Naive thymus-derived CD4-positive, alpha-beta T cell (primary cell): ENCODE measurements around the gene KCNQ2. TPM values are rescaled to one million over a fixed set of nuclear protein-coding genes. Genes with fewer than 3 reads are reported as not detected.

Experiments used
- ATAC-seq: fragments of 150-1000 bp; cut with Tn5 transposase; 2 replicates; pipeline ENCODE4 v1.10.0; 2021; ENCODE audit warnings: mild to moderate bottlenecking, moderate library complexity
- CTCF ChIA-PET: fragments of 350-600 bp; sonication (Branson Sonifier 250); formaldehyde crosslinking; loops from one replicate; lab custom pipeline; 2021; ENCODE audit warnings: antibody characterized with exemption; lab: Charles Lee
- POLR2A ChIA-PET: fragments of 350-600 bp; sonication (Branson Sonifier 250); formaldehyde crosslinking; loops from one replicate; lab custom pipeline; 2021; ENCODE audit warnings: antibody characterized with exemption, inconsistent platforms; lab: Charles Lee
- DNase-seq, 9 donors: peaks; one replicate each; pipeline versions ENCODE4 v3.0.0 to v3.0.0-alpha.2; 2020 to 2022; ENCODE audit warnings: mixed read lengths in 1 of 9
- H3K27ac ChIP-seq: one replicate; pipeline ENCODE4 v1.7.0; 2013; ENCODE audit warnings: mild to moderate bottlenecking, low read depth, low read length, moderate library complexity
- H3K27me3 ChIP-seq, 2 donors: one replicate each; pipeline ENCODE4 v1.7.0; 2013; ENCODE audit warnings: low read length in 2 of 2, mild to moderate bottlenecking in 2 of 2, moderate library complexity in 2 of 2; ENCODE audit not compliant: control insufficient read depth in 2 of 2, insufficient read depth in 2 of 2
- H3K36me3 ChIP-seq, 3 experiments: 1 replicate in 2 of 3; 2 replicates in 1 of 3; pipeline ENCODE4 v1.7.0; 2013; ENCODE audit warnings: low read length in 3 of 3, mild to moderate bottlenecking in 3 of 3, moderate library complexity in 1 of 3; ENCODE audit not compliant: insufficient read depth in 3 of 3, control insufficient read depth in 2 of 3
- H3K4me1 ChIP-seq, 2 donors: one replicate each; pipeline ENCODE4 v1.7.0; 2013; ENCODE audit warnings: low read length in 2 of 2, mild to moderate bottlenecking in 2 of 2, moderate library complexity in 1 of 2; ENCODE audit not compliant: control insufficient read depth in 2 of 2, insufficient read depth in 2 of 2
- H3K4me3 ChIP-seq: 2 replicates; pipeline ENCODE4 v1.7.0; 2013; ENCODE audit warnings: mild to moderate bottlenecking, low read length
- H3K9me3 ChIP-seq, 3 experiments: 1 replicate in 2 of 3; 2 replicates in 1 of 3; pipeline ENCODE4 v1.7.0; 2013; ENCODE audit warnings: low read length in 3 of 3; ENCODE audit not compliant: control insufficient read depth in 2 of 3
- H3K27ac Mint-ChIP-seq, 9 donors: one replicate each; pipeline ENCODE4 v1.8.0; 2020 to 2022; ENCODE audit warnings: mixed read lengths in 9 of 9, mild to moderate bottlenecking in 8 of 9, moderate library complexity in 5 of 9, inconsistent platforms in 2 of 9
- H3K27me3 Mint-ChIP-seq, 5 donors: one replicate each; pipeline ENCODE4 v1.8.0; 2021 to 2022; ENCODE audit warnings: mixed read lengths in 5 of 5, mild to moderate bottlenecking in 1 of 5
- H3K36me3 Mint-ChIP-seq, 5 donors: one replicate each; pipeline ENCODE4 v1.8.0; 2020 to 2022; ENCODE audit warnings: mixed read lengths in 5 of 5, mild to moderate bottlenecking in 3 of 5, inconsistent platforms in 1 of 5
- H3K4me1 Mint-ChIP-seq, 7 donors: one replicate each; pipeline ENCODE4 v1.8.0; 2020 to 2022; ENCODE audit warnings: mixed read lengths in 7 of 7, mild to moderate bottlenecking in 3 of 7, inconsistent platforms in 1 of 7
- H3K4me3 Mint-ChIP-seq, 10 donors: one replicate each; pipeline ENCODE4 v1.8.0; 2020 to 2022; ENCODE audit warnings: mild to moderate bottlenecking in 10 of 10, mixed read lengths in 10 of 10, moderate library complexity in 6 of 10, inconsistent platforms in 2 of 10
- H3K9me3 Mint-ChIP-seq, 11 donors: one replicate each; pipeline ENCODE4 v1.8.0; 2020 to 2022; ENCODE audit warnings: mixed read lengths in 11 of 11, mild to moderate bottlenecking in 4 of 11, inconsistent platforms in 1 of 11, moderate library complexity in 1 of 11
- intact Hi-C, 2 donors: fragments of 100-400 bp; cut with micrococcal nuclease; formaldehyde crosslinking; loops; one replicate each; pipeline ENCODE4 v1.15.1; 2023
- polyA plus RNA-seq, 2 donors: library from polyadenylated mRNA; unstranded; fragments of 300-500 nt; fragmentation: Illumina TruSeq; gene quantifications; one replicate each; pipeline ENCODE4 v1.2.3, GENCODE V29; 2021
- total RNA-seq, 6 experiments: library from RNA in 5 of 6; stranded (reverse) in 5 of 6; gene quantifications; 1 replicate in 5 of 6; 2 replicates in 1 of 6; pipeline ENCODE4 v1.2.3 and lab custom pipeline; 2021 to 2026

KCNQ2 gene
- total and polyA plus RNA-seq, 7 experiments from 2014 or later: 0.27 to 0.72 (median 0.30) TPM; not detected in 4

DNA sequence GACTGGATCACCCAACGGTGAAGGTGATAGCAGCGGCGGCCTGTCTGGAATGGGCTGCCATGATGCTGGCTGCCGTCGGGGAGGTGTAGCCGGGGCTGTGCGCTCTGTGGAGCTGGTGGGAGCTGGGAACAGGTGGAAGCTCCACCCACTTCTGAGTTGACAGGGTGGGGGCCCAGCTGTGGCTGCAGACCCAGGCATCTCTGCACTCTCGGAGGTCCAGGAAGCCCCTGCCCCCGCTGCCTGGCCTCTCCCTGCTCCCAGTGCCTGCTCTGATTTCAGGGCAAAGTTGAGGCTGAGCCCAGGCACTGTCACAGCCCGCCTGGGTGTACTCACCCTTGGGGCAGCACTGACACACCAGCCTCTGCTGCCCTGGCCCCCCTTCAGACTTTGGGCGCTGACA lies 93.2 kb downstream of the KCNQ2 start:
- ChIA-PET POLR2A (no interaction called here), CTCF (no interaction called here)
- DNase-seq (no peak), ATAC-seq (no peak)
- Histone ChIP-seq H3K4me1 (no peaks in the 10 kb centered on the region), H3K4me3 (no peak overlapping the region), H3K27ac (no peak overlapping the region), H3K9me3 (no peaks in the 10 kb centered on the region), H3K36me3 (no peaks in the 10 kb centered on the region), H3K27me3 (no peaks in the 10 kb centered on the region)
- Mint-ChIP-seq H3K27me3 (peaks cover 6 to 26% (median 20%) of the 10 kb centered on the region in 5 donors), H3K36me3 (no peaks in the 10 kb centered on the region), H3K9me3 (no peaks in the 10 kb centered on the region), H3K4me1 (peaks cover 0 to 3% (median 0%) of the 10 kb centered on the region in 7 donors), H3K27ac (no peak overlapping the region), H3K4me3 (no peak overlapping the region)
- intact Hi-C loops: no loop called here

DNA sequence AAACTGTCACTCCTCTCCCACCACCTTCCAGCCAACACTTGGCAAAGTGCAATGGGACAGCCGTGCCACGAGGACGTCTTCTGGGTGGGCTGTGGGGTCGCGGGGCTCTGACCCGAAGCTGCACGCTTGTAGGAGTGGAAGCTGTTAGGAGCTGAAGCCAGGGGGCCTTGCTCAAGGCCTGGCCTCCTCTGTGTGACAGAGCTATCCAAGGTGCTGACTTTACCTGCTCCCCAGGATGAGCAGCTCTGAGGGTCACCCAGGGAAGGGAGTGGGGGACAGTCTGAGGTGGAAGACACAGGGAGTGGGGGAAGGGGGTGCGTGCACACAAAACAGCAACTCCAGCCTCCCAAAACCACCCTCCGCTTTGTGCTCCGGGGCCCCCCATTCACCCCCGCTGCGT lies 93.8 kb downstream of the KCNQ2 start:
- Mint-ChIP-seq H3K9me3 (no peaks in the 10 kb centered on the region), H3K36me3 (no peaks in the 10 kb centered on the region), H3K27ac (no peak overlapping the region), H3K27me3 (peaks cover 6 to 26% (median 20%) of the 10 kb centered on the region in 5 donors), H3K4me3 (no peak overlapping the region), H3K4me1 (peaks cover 0 to 3% (median 0%) of the 10 kb centered on the region in 7 donors)
- Histone ChIP-seq H3K9me3 (no peaks in the 10 kb centered on the region), H3K4me3 (no peak overlapping the region), H3K4me1 (no peaks in the 10 kb centered on the region), H3K27me3 (no peaks in the 10 kb centered on the region), H3K27ac (no peak overlapping the region), H3K36me3 (no peaks in the 10 kb centered on the region)
- ChIA-PET POLR2A (no interaction called here), CTCF (interaction anchor here (2.3 kb wide), 1 partner anchor 155 kb away, joined by 6 read pairs; no protein-coding TSS in a partner anchor)
- ATAC-seq (no peak), DNase-seq (no peak)
- intact Hi-C loops: no loop called here

DNA sequence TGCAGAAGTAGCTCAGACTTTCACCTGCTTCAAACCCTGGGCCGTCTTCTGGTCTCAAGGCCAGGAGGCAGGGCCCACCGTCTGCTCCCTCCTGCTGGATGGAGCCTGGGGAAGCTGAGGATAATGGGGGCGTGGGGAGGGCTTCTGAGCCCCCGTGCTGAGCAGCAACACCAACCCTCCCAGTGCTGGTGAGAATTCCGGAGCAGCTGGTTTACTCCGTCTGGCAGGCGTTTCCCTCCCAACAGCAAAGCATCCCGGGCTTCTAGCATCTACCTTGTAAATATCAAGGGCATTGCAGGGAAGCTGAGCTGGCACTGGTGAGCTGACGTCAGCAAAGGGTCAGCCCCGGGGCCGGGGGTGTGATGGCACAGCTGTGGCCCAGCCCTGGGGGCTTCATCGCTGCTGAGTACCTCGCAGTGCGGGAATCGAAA lies 94.5 kb downstream of the KCNQ2 start:
- no peak overlapping the region for H3K4me3 Mint-ChIP-seq
- Histone ChIP-seq H3K4me1 (no peaks in the 10 kb centered on the region), H3K4me3 (no peak overlapping the region), H3K27ac (no peak overlapping the region), H3K36me3 (no peaks in the 10 kb centered on the region), H3K27me3 (no peaks in the 10 kb centered on the region), H3K9me3 (no peaks in the 10 kb centered on the region)
- no peak for ATAC-seq
- H3K9me3 Mint-ChIP-seq: no peaks in the 10 kb centered on the region
- no peak for DNase-seq
- POLR2A ChIA-PET: no interaction called here
- H3K27me3 Mint-ChIP-seq: peaks cover 6 to 22% (median 16%) of the 10 kb centered on the region in 5 donors
- H3K36me3 Mint-ChIP-seq: no peaks in the 10 kb centered on the region
- intact Hi-C loops: no loop called here
- no peak overlapping the region for H3K27ac Mint-ChIP-seq
- CTCF ChIA-PET: interaction anchor here (2.3 kb wide), 1 partner anchor 155 kb away, joined by 6 read pairs; no protein-coding TSS in a partner anchor
- peaks cover 0 to 3% (median 0%) of the 10 kb centered on the region in 7 donors for H3K4me1 Mint-ChIP-seq

DNA sequence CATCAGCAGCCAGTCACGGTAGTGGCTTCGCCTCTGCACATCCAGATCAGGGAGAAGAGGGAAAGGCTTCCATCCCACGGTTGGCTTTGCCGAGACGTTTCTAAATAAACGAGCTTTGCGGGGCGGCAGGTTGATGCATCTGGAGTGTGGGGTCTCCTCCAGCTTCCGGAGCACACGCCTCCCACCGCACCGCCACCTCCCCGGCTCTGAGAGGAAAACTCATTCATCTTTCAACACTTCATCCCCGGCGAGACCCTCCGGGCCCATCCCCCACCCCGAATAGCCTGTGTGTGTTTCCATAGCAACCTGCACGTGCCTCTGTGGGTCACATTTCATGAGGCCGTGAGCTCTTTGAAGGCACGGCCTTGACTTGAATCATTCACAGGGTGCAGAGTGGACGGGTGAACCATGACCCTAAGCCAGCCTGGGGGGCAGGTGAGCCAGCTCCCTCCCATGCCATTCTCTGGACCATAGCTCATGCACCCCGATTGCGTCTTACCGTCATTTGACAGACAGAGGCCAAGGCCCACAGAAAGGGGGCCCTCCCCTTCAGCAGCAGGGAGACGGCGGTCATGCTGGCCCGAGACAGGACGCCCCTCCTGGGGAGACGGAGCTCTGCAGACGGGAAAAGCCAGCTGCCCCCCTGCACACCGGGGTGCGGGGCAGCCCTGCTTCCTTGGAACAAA lies 95.1 kb downstream of the KCNQ2 start:
- intact Hi-C loops: no loop called here
- Histone ChIP-seq H3K9me3 (no peaks in the 10 kb centered on the region), H3K27me3 (no peaks in the 10 kb centered on the region), H3K27ac (no peak overlapping the region), H3K4me3 (no peak overlapping the region), H3K36me3 (no peaks in the 10 kb centered on the region), H3K4me1 (no peaks in the 10 kb centered on the region)
- CTCF ChIA-PET: interaction anchor here (2.3 kb wide), 1 partner anchor 154 kb away, joined by 6 read pairs; no protein-coding TSS in a partner anchor
- no peak for ATAC-seq
- Mint-ChIP-seq H3K4me3 (no peak overlapping the region), H3K9me3 (no peaks in the 10 kb centered on the region), H3K27ac (no peak overlapping the region), H3K36me3 (no peaks in the 10 kb centered on the region), H3K27me3 (peaks cover 6 to 27% (median 16%) of the 10 kb centered on the region in 5 donors), H3K4me1 (peaks cover 0 to 3% (median 0%) of the 10 kb centered on the region in 7 donors)
- POLR2A ChIA-PET: no interaction called here
- DNase-seq: no peak

DNA sequence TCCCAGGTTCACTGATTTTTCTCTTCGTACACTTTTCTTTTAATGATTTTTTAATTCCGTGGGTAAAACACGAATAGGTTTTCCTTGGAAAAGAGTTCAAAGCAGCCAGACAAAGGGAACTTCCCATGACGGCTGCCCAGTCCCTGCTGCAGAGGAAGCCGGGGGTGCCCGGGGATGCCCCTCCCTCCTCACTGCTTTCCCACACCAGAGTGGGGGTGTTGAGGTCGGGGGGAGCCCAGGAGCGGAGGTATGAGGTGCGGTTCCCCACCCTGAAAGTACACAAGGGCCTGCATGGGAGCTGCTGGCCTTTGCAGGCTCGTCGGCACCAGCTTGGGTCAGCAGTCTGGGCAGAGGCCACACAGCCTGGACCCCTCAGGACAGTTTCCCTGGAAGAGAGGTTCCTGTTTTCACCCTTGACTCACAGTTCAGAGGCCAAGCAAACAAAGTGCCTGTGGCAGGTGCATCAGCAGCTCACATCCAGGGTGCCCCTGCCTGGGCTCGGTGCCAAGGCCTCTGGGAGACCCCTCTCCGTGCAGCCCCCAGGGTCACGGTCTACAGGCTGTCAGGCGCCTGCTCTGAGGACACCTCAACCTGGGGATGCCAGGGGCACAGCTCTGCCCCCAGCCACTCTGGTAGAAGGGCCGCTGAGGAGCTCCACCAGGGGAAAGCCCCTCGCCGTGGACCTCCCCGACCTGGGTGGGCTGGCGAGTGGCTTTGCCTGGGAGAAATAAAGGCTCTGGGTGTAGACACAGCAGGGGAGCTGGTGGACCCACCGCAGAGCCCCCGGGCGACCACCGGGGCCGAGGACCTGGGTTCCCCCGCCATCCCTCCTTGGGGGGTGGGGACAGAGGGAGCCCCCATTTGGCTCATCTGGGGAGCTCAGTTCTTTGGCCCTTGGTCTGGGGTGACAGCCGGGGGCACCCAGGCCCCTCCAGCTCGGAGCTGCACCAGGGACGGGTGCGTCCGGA lies 95.9 kb downstream of the KCNQ2 start:
- intact Hi-C loops: no loop called here
- ChIA-PET POLR2A (no interaction called here), CTCF (interaction anchor here (2.3 kb wide), 1 partner anchor 153 kb away, joined by 6 read pairs; no protein-coding TSS in a partner anchor)
- no peaks in the 10 kb centered on the region for H3K27me3 ChIP-seq
- no peak overlapping the region for H3K4me3 Mint-ChIP-seq
- no peaks in the 10 kb centered on the region for H3K4me1 ChIP-seq
- H3K27ac ChIP-seq: no peak overlapping the region
- no peaks in the 10 kb centered on the region for H3K9me3 ChIP-seq
- no peak overlapping the region for H3K4me3 ChIP-seq
- H3K27ac Mint-ChIP-seq: no peak overlapping the region
- peaks cover 6 to 27% (median 17%) of the 10 kb centered on the region in 5 donors for H3K27me3 Mint-ChIP-seq
- H3K9me3 Mint-ChIP-seq: no peaks in the 10 kb centered on the region
- peaks cover 0 to 3% (median 0%) of the 10 kb centered on the region in 7 donors for H3K4me1 Mint-ChIP-seq
- no peaks in the 10 kb centered on the region for H3K36me3 ChIP-seq
- no peak for DNase-seq
- no peak for ATAC-seq
- no peaks in the 10 kb centered on the region for H3K36me3 Mint-ChIP-seq

DNA sequence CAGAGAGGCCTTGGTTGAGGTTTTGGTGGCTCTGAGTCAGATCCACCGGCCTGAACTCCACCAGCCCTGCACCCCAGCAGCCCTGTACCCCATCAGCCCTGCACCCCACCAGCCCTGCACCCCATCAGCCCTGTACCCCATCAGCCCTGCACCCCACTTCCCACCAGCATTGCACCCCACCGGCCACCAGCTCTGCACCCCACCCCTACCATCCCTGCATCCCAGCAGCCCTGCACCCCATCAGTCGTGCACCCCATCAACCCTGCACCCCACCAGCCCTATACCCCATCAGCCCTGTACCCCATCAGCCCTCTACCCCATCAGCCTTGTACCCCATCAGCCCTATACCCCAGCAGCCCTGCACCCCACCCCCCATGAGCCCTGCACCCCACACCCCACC lies 97.0 kb downstream of the KCNQ2 start:
- Mint-ChIP-seq H3K27ac (no peak overlapping the region), H3K36me3 (no peaks in the 10 kb centered on the region)
- CTCF ChIA-PET: no interaction called here

More for the DNA sequence above, 97.0 kb downstream of the KCNQ2 start:
- H3K27me3 Mint-ChIP-seq: peaks cover 6 to 27% (median 21%) of the 10 kb centered on the region in 5 donors
- H3K27me3 ChIP-seq: no peaks in the 10 kb centered on the region
- POLR2A ChIA-PET: no interaction called here
- peaks cover 0 to 3% (median 0%) of the 10 kb centered on the region in 7 donors for H3K4me1 Mint-ChIP-seq
- no peak overlapping the region for H3K4me3 Mint-ChIP-seq
- intact Hi-C loops: no loop called here
- ATAC-seq (no peak), DNase-seq (no peak)
- H3K36me3 ChIP-seq: no peaks in the 10 kb centered on the region
- no peaks in the 10 kb centered on the region for H3K4me1 ChIP-seq
- H3K27ac ChIP-seq: no peak overlapping the region
- H3K9me3 ChIP-seq: no peaks in the 10 kb centered on the region
- H3K9me3 Mint-ChIP-seq: no peaks in the 10 kb centered on the region
- no peak overlapping the region for H3K4me3 ChIP-seq
